ENCODE results near the gene GRB10.

GRB10 gene

GRCh38 chr7:50792342-50793119 is 9.8 kb upstream of the GRB10 start:
- no peaks in the 10 kb centered on the region for H3K36me3 ChIP-seq (ENCODE audit: insufficient read depth)
- peak overlapping the region; percentile 41; the same call in 1 of the 2 replicates for H3K9ac ChIP-seq
- H3K4me1 ChIP-seq (ENCODE audit: low read depth, poor library complexity, severe bottlenecking), result peaks cover 8% of the 10 kb centered on the region
- peak overlapping the region; percentile 27 for H2AFZ ChIP-seq (ENCODE audit: low read depth)
- H3K4me2 ChIP-seq, result peak overlapping the region; percentile 47
- no peak overlapping the region for H3K4me3 ChIP-seq (IDR thresholded peaks at IDR 0.05; ENCODE audit: insufficient read depth, low read depth, low read length)
- H4K20me1 ChIP-seq (ENCODE audit: insufficient read depth), result 0 out of 2 replicates have a peak, but pooled peaks cover 4% of the 10 kb centered on the region
- no peak overlapping the region for H3K27ac ChIP-seq
- no peak for TF ChIP-seq CTCF (conservative IDR thresholded peaks at IDR 0.05; ENCODE audit: low read depth, low read length)
- peaks cover 27% of the 10 kb centered on the region; the same call in 1 of the 2 replicates for H3K79me2 ChIP-seq (ENCODE audit: insufficient read depth, low read depth)
- 0 out of 2 replicates have a peak, but pooled peaks cover 2% of the 10 kb centered on the region for H3K27me3 ChIP-seq (ENCODE audit: insufficient read depth, low read depth)

GRCh38 chr7:50791938-50792341 is 9.2 kb upstream of the GRB10 start:
- Histone ChIP-seq H3K79me2 (ENCODE audit: insufficient read depth, low read depth) (peaks cover 27% of the 10 kb centered on the region; the same call in 1 of the 2 replicates), H3K36me3 (ENCODE audit: insufficient read depth) (no peaks in the 10 kb centered on the region), H3K27ac (no peak overlapping the region), H3K4me1 (ENCODE audit: low read depth, poor library complexity, severe bottlenecking) (peaks cover 8% of the 10 kb centered on the region), H3K4me2 (peak overlapping the region; percentile 47), H3K9ac (peak overlapping the region; percentile 41; the same call in 1 of the 2 replicates), H2AFZ (ENCODE audit: low read depth) (peak overlapping the region; percentile 27), H3K27me3 (ENCODE audit: insufficient read depth, low read depth) (0 out of 2 replicates have a peak, but pooled peaks cover 2% of the 10 kb centered on the region), H3K4me3 (IDR thresholded peaks at IDR 0.05; ENCODE audit: insufficient read depth, low read depth, low read length) (no peak overlapping the region), H4K20me1 (ENCODE audit: insufficient read depth) (0 out of 2 replicates have a peak, but pooled peaks cover 4% of the 10 kb centered on the region)
- TF ChIP-seq CTCF (conservative IDR thresholded peaks at IDR 0.05; ENCODE audit: low read depth, low read length), result no peak

- no peak for TF ChIP-seq CTCF (conservative IDR thresholded peaks at IDR 0.05; ENCODE audit: low read depth, low read length)
- peaks cover 8% of the 10 kb centered on the region for H3K4me1 ChIP-seq (ENCODE audit: low read depth, poor library complexity, severe bottlenecking)
- no peak overlapping the region for H3K4me3 ChIP-seq (IDR thresholded peaks at IDR 0.05; ENCODE audit: insufficient read depth, low read depth, low read length)
- 0 out of 2 replicates have a peak, but pooled peaks cover 2% of the 10 kb centered on the region for H3K27me3 ChIP-seq (ENCODE audit: insufficient read depth, low read depth)
- H3K36me3 ChIP-seq (ENCODE audit: insufficient read depth), result no peaks in the 10 kb centered on the region
- H3K9ac ChIP-seq, result peak overlapping the region; percentile 41; the same call in 1 of the 2 replicates
- H3K4me2 ChIP-seq, result peak overlapping the region; percentile 47; the same call in 1 of the 2 replicates
- no peak overlapping the region for H3K27ac ChIP-seq
- H3K79me2 ChIP-seq (ENCODE audit: insufficient read depth, low read depth), result peaks cover 27% of the 10 kb centered on the region; the same call in 1 of the 2 replicates
- H4K20me1 ChIP-seq (ENCODE audit: insufficient read depth), result 0 out of 2 replicates have a peak, but pooled peaks cover 4% of the 10 kb centered on the region
- no peak overlapping the region for H2AFZ ChIP-seq (ENCODE audit: low read depth)
Measured at GRCh38 chr7:50791363-50791937, 8.8 kb upstream of the GRB10 start.

GRCh38 chr7:50790381-50790780 is 7.7 kb upstream of the GRB10 start:
- H3K27ac ChIP-seq, result no peak overlapping the region
- H3K9ac ChIP-seq, result no peak overlapping the region
- TF ChIP-seq CTCF (conservative IDR thresholded peaks at IDR 0.05; ENCODE audit: low read depth, low read length), result no peak
- no peak overlapping the region for H2AFZ ChIP-seq (ENCODE audit: low read depth)
- H4K20me1 ChIP-seq (ENCODE audit: insufficient read depth), result 0 out of 2 replicates have a peak, but pooled peaks cover 4% of the 10 kb centered on the region
- no peaks in the 10 kb centered on the region for H3K36me3 ChIP-seq (ENCODE audit: insufficient read depth)
- no peak overlapping the region for H3K4me2 ChIP-seq
- 0 out of 2 replicates have a peak, but pooled peaks cover 2% of the 10 kb centered on the region for H3K27me3 ChIP-seq (ENCODE audit: insufficient read depth, low read depth)
- peaks cover 8% of the 10 kb centered on the region for H3K4me1 ChIP-seq (ENCODE audit: low read depth, poor library complexity, severe bottlenecking)
- peaks cover 27% of the 10 kb centered on the region; the same call in 1 of the 2 replicates for H3K79me2 ChIP-seq (ENCODE audit: insufficient read depth, low read depth)
- no peak overlapping the region for H3K4me3 ChIP-seq (IDR thresholded peaks at IDR 0.05; ENCODE audit: insufficient read depth, low read depth, low read length)
